Omental fat pad (tissue), 4 donors: ENCODE data around the gene RAC3. TPM values are rescaled to one million over a fixed set of nuclear protein-coding genes. Genes with fewer than 3 reads are reported as not detected.
A peak's percentile ranks its signal among the peaks of the same experiment; 100 is the strongest.

Source experiments
- ATAC-seq: fragments of 150-250 bp; one replicate; pipeline ENCODE4 v1.9.1; 2016; ENCODE audit warnings: mild to moderate bottlenecking, moderate library complexity; ENCODE audit not compliant: low FRiP score
- DNase-seq: peaks from one replicate; pipeline ENCODE4 v3.0.0-alpha.2; 2019; ENCODE audit warnings: low spot score
- total RNA-seq, 4 donors: library from RNA; depleted of rRNA; stranded (reverse); fragments of >200 nt; gene quantifications; one replicate each; pipeline ENCODE4 v1.1.0, GENCODE V29; 2016
- TF ChIP-seq, protein P1 (sequence below), 3 donors: fragments of 450-650 bp; IDR thresholded peaks; one replicate each; pipeline ENCODE4 v1.5.1; 2016 to 2017; ENCODE audit warnings: antibody characterized with exemption in 3 of 3, mild to moderate bottlenecking in 3 of 3, moderate library complexity in 2 of 3

Gene RAC3
- total RNA-seq, 4 donors from 2014 or later: 7.9 to 25.1 (median 12.0) TPM

- no peak for ATAC-seq
- DNase-seq: no peak
These were observed 40.4 kb upstream of the RAC3 start for GRCh38 chr17:81990836-81991683.

GRCh38 chr17:81991684-81992305, 39.7 kb upstream of the RAC3 start:
- no peak for DNase-seq

More at GRCh38 chr17:81990836-81991683, 40.4 kb upstream of the RAC3 start:
- TF ChIP-seq, protein P1, sequence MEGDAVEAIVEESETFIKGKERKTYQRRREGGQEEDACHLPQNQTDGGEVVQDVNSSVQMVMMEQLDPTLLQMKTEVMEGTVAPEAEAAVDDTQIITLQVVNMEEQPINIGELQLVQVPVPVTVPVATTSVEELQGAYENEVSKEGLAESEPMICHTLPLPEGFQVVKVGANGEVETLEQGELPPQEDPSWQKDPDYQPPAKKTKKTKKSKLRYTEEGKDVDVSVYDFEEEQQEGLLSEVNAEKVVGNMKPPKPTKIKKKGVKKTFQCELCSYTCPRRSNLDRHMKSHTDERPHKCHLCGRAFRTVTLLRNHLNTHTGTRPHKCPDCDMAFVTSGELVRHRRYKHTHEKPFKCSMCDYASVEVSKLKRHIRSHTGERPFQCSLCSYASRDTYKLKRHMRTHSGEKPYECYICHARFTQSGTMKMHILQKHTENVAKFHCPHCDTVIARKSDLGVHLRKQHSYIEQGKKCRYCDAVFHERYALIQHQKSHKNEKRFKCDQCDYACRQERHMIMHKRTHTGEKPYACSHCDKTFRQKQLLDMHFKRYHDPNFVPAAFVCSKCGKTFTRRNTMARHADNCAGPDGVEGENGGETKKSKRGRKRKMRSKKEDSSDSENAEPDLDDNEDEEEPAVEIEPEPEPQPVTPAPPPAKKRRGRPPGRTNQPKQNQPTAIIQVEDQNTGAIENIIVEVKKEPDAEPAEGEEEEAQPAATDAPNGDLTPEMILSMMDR (IDR thresholded peaks at IDR 0.05): no peak

DNA sequence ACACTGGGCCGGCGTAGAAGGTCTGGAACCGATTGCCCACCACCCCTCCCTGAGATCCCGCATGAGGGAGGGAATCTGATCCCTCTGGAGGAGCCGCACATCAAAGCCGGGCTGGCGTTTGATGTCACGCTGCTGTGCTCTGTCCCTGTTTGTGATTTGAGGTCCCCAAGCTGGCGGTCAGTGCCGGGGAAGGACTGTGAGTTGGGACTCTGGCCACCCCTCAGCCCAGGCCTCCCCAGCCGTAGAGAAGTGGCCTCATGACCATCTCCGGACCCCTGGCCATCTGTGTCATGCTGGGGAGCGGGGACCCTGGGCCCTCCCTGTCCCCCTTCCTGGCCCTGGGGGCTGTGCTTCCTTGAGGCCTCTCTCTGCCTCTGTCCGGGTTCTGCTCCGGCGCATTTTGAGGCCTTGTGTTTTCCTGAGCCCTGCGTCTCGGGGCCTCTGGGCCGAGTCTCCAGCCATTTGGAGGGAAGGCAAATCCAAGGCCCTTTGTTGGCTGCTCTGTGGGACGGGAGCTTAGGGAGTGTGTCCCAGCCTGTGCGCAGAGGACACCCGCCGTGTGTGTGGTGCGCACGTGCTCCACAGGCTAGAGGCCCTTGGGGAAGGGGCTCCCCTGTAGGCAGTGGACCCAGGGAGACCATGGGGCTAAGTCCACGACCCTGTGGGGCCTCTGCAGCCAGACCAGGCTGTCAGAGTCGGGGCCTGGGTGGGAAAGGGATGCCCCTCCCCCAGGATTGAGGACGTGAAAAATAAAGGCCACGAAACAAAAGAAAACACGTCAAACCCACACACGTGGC, 39.0 kb upstream of the RAC3 start:
- TF ChIP-seq, protein P1 (IDR thresholded peaks at IDR 0.05): no peak
- no peak for ATAC-seq
- DNase-seq: no peak

More at GRCh38 chr17:81991684-81992305, 39.7 kb upstream of the RAC3 start:
- ATAC-seq: peak; percentile 56
- TF ChIP-seq, protein P1 (IDR thresholded peaks at IDR 0.05): no peak

- DNase-seq (no peak), ATAC-seq (no peak)
- TF ChIP-seq, protein P1 (IDR thresholded peaks at IDR 0.05): no peak
These were observed 37.5 kb upstream of the RAC3 start for GRCh38 chr17:81993729-81994592.

DNA sequence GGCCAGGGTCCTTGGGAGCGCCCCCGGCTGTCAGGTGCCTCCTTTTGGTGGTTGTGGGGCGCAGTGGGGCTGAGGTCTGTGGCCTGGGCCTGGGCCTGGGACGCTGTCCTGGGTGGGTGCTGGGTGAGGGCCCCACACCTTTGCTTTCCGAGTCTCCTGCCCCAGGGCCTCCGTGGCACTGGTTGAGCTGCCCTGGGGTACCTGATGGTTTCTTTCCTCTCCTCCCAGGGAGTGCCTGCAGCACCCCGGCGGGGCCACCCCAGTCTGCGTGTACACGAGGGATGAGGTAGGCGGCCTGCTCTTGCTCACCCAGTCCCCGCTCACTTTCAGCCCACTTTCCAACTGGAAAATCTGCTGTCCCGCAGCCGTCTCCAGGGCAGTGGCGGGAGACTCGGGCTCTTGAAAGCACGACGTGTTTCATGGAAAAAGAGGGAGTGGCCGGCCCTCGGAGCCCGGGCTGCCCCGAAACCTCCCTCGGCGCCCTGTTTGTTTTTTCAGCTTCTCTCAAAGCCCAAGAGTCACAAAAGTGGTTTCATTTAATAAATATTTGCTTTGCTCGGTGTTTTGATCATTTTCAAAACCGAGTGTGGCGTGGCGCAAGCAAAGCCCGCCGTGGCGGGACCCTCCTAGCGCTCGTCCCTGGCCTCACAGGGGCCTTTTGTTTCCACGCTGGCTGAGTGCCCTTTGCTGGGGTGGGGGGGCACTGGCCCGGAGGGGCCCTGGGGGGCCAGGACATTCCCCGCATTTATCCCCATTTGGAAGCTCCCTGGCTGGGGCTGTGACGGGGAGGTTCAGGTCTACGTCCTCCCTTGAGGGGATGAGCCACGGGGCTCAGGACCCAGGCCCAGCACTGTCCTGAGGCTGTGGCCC, 36.6 kb upstream of the RAC3 start:
- DNase-seq: no peak
- TF ChIP-seq, protein P1 (IDR thresholded peaks at IDR 0.05): no peak
- no peak for ATAC-seq
